ENCODE results near the gene ACY1. TPM values are rescaled to one million over a fixed set of nuclear protein-coding genes. Genes with fewer than 3 reads are reported as not detected.
A peak's percentile ranks its signal among the peaks of the same experiment; 100 is the strongest.

ACY1 gene
- total RNA-seq, 1 experiment from 2014 or later: 62.6 TPM

DNA sequence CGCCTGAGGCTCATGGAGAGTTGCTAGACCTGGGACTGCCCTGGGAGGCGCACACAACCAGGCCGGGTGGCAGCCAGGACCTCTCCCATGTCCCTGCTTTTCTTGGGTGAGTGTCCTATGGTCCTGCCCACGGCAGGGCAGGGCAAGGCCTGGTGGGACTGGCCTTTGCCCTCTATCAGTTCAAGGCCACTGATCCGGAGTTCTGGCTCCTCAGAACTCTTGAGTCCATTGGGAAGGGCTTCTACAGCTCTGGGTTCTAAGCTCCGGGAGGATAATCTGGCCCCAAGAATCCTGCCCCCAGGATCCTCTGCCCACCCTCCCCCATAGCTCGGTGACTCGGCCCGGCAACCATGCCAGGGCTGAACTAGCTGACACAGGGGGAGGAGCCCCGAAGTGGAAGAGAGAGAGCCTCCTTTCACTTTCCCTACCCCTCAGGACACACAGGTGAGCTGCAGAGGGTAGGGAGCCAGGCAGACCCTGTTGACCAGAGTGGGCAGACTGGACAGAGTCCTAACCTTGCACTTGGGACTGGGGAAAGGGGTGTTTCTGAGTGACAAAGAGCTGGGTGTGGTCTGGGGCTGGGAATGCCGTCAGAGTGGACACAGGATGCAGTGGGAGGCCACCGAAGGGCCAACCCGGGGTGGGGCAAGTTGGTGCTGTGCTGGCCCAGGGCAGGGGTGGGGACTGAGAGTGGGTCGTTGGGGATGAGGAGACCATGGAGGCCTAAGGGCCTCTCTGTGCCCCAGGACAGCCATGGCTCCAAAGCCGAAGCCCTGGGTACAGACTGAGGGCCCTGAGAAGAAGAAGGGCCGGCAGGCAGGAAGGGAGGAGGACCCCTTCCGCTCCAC lies 40.5 kb upstream of the ACY1 start:
- peak overlapping the region; percentile 12 for H3K18ac ChIP-seq (ENCODE audit: insufficient read length, low read depth, low read length)
- H3K4me2 ChIP-seq (ENCODE audit: insufficient read depth, insufficient read length, low read length): peak overlapping the region; percentile 30
- H2AFZ ChIP-seq (ENCODE audit: low read length): no peak overlapping the region
- no peak overlapping the region for H3K9ac ChIP-seq (ENCODE audit: extremely low read depth, insufficient read length, low read length)
- no peak overlapping the region for H2BK12ac ChIP-seq (ENCODE audit: insufficient read length, low read depth, low read length)
- no peak overlapping the region for H2BK15ac ChIP-seq (ENCODE audit: low read depth, low read length)
- H3K79me1 ChIP-seq (ENCODE audit: insufficient read depth, low read depth, low read length, poor library complexity, severe bottlenecking): peaks cover 14% of the 10 kb centered on the region
- H3K9me3 Mint-ChIP-seq: no peaks in the 10 kb centered on the region; a peak in 1 of 5 replicates
- 0 out of 2 replicates have a peak, but pooled peaks cover 2% of the 10 kb centered on the region for H3K4me1 ChIP-seq (ENCODE audit: insufficient read depth, low read length)
- peak; percentile 32 for DNase-seq
- peaks cover 10% of the 10 kb centered on the region for H3K79me2 ChIP-seq (ENCODE audit: insufficient read depth, low read length)
- H3K14ac ChIP-seq (ENCODE audit: insufficient read depth, low read length): no peak overlapping the region
- H4K5ac ChIP-seq (ENCODE audit: insufficient read length, low read depth, low read length): no peak overlapping the region
- H2BK120ac ChIP-seq (ENCODE audit: low read depth, low read length, poor library complexity, severe bottlenecking): no peak overlapping the region
- no peak overlapping the region for H3K4ac ChIP-seq (ENCODE audit: low read depth, low read length)
- H3K36me3 Mint-ChIP-seq (ENCODE audit: insufficient read depth in 1 of 3, low read depth in 3 of 3): peaks cover 16 to 27% (median 24%) of the 10 kb centered on the region in 3 experiments; a peak in 6 of 7 replicates
- H4K20me1 ChIP-seq (ENCODE audit: control insufficient read depth, insufficient read depth, insufficient read length): peaks cover 6% of the 10 kb centered on the region
- WGBS (ENCODE audit: extremely low coverage, insufficient read length, low lambda C conversion rate): no CpG with 5 or more reads among the region's 17 CpGs
- H3K4me3 Mint-ChIP-seq: peak overlapping the region; percentile 87 to 93; a peak in 3 of 5 replicates
- H4K91ac ChIP-seq (ENCODE audit: insufficient read length, low read depth, low read length): no peak overlapping the region
- peaks cover 16% of the 10 kb centered on the region for H3K23me2 ChIP-seq (ENCODE audit: insufficient read length, low read depth, low read length, poor library complexity, severe bottlenecking)
- H3K4me1 Mint-ChIP-seq: peaks cover 17 to 18% of the 10 kb centered on the region in 2 experiments
- no peak overlapping the region for H3K27ac Mint-ChIP-seq
- peaks cover 52% of the 10 kb centered on the region for H3K27me3 Mint-ChIP-seq (ENCODE audit: low read depth)
- H3T11ph ChIP-seq (ENCODE audit: low read length): no peak overlapping the region
- no peak overlapping the region for H2BK20ac ChIP-seq (ENCODE audit: low read depth, low read length, poor library complexity, severe bottlenecking)
- no peak overlapping the region for H3K23ac ChIP-seq (ENCODE audit: insufficient read length, low read depth, low read length)
- no peak overlapping the region for H4K8ac ChIP-seq (replicated peaks; ENCODE audit: insufficient read length, low read depth, low read length)
- no peak overlapping the region for H3K27ac ChIP-seq (ENCODE audit: insufficient read length, low read depth, low read length)
- H3K56ac ChIP-seq (ENCODE audit: insufficient read length, low read depth, low read length): no peak overlapping the region
- no peak overlapping the region for H2AK5ac ChIP-seq (ENCODE audit: insufficient read length, low read length)
- TF ChIP-seq, protein P1, sequence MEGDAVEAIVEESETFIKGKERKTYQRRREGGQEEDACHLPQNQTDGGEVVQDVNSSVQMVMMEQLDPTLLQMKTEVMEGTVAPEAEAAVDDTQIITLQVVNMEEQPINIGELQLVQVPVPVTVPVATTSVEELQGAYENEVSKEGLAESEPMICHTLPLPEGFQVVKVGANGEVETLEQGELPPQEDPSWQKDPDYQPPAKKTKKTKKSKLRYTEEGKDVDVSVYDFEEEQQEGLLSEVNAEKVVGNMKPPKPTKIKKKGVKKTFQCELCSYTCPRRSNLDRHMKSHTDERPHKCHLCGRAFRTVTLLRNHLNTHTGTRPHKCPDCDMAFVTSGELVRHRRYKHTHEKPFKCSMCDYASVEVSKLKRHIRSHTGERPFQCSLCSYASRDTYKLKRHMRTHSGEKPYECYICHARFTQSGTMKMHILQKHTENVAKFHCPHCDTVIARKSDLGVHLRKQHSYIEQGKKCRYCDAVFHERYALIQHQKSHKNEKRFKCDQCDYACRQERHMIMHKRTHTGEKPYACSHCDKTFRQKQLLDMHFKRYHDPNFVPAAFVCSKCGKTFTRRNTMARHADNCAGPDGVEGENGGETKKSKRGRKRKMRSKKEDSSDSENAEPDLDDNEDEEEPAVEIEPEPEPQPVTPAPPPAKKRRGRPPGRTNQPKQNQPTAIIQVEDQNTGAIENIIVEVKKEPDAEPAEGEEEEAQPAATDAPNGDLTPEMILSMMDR (conservative IDR thresholded peaks at IDR 0.05): no peak
- H2BK5ac ChIP-seq (ENCODE audit: insufficient read length, low read length): no peak overlapping the region
- H3K27me3 ChIP-seq (ENCODE audit: insufficient read depth, low read length): no peaks in the 10 kb centered on the region
- no peaks in the 10 kb centered on the region for H3K9me3 ChIP-seq (ENCODE audit: control insufficient read depth, low read depth, low read length)

All from H9 (cell line).